Measurements from ENCODE around the gene OR5P2.
"Not testable (repeated sequence)": the region's sequence is repeated elsewhere in the genome, so short reads cannot be mapped to it uniquely, and the experiment has no call there.

Gene OR5P2

GRCh38 chr11:7796842-7797241 is at the start of gene OR5P2:
OR5P2 (minus strand) TSS chr11:7796942; CDS start chr11:7796942, 0 bp downstream.
- DNase-seq (ENCODE audit: low read depth): no peak

DNA sequence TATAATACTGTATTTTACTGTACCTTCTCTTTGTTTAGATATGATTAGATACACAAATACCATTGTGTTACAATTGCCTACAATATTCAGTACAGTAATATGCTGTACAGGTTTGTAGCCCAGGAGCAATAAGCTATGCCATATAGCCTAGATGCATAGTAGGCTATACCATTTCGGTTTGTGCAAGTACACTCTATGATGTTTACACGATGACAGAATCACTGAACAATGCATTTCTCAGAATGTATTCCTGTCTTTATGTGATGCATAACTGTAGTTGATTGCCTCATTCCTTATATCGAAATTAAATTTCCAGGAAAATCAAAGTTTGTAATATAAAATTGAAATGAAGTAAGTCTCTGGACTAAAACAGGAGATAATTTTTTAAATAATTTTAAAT is 49.3 kb upstream of the OR5P2 start:
- no peak for DNase-seq (ENCODE audit: low read depth)

DNA sequence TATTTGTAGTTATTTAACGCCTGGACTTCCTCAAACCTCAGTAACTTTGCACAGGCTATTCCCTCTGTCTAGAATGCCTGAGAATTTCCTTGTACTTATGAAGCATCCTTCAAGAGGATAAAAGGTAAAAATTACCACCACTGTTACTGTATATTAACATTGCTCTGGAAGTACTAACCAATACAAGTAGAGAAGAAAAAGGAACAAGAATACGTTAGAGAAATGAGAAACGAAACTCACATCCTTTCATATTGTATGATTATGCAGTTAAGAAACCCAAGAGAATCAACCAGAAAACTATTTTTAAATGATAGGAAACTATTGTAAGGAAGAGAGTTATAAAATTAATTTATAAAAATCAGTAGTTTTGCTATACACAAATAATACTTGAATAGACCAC is 48.2 kb upstream of the OR5P2 start:
- DNase-seq (ENCODE audit: low read depth): no peak

DNA sequence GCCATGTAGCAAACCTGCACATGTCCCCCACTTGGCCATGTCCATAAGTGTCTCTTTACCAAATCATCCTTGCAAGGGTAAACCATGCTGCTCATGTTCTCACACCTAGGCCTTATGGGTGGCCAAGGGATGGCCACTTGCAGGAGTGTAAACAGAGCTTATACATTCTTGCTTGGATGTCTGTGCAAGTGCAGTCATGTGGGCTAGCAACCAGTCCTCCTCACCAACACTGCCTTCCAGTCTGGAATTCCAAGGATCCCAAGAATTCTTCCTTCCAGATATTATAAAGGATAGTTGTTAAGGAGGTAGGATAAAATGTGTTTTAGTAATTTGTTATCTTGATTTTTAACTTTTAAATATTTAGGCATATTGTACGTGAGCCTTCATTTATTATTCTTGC is 47.8 kb upstream of the OR5P2 start:
- DNase-seq (ENCODE audit: low read depth): no peak

GRCh38 chr11:7840578-7840977 is 43.8 kb upstream of the OR5P2 start:
- DNase-seq (ENCODE audit: low read depth): no peak

DNA sequence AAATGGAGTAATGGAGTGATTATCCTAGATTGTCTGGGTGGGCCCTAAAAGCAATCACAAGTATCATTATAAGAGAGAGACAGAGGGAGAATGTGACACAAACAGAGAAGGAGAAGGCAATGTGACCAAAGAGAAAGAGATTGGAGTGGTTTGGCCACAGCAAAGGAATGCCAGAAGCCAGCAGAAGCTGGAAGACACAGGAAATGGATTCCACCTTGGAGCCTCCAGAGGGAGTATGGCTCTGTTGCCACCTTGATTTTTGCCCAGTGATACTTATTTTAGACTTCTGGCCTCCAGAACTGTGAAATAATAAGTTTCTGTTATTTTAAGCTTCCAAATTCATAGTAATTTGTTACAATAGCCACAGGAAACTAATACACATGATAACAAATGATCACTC is 36.8 kb upstream of the OR5P2 start:
- DNase-seq (ENCODE audit: low read depth): no peak

DNA sequence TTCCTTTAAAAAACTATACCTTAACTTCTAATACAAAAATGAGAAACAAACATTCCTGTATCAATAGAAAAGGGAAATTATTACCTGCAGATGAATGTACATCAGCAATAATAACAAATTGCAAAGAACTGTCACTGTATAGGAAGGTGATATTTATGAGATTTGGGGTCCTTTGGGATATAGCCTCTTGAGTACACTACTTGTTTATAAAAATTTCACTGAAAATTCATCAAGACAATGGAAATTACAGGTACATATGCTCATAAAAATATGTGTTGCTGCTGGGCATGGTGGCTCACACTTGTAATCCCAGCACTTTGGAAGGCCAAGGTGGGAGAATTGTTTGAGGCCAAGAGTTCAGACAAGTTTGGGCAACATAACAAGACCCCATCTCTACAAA is 34.0 kb upstream of the OR5P2 start, which contains the start of gene OR5P3:
Gene OR5P3 (minus strand): TSS at position 101 of the 400 bp plus-strand sequence.
- no peak for DNase-seq (ENCODE audit: low read depth)

- no peak for DNase-seq (ENCODE audit: low read depth)
These were observed 29.6 kb upstream of the OR5P2 start for GRCh38 chr11:7826324-7826723.

DNA sequence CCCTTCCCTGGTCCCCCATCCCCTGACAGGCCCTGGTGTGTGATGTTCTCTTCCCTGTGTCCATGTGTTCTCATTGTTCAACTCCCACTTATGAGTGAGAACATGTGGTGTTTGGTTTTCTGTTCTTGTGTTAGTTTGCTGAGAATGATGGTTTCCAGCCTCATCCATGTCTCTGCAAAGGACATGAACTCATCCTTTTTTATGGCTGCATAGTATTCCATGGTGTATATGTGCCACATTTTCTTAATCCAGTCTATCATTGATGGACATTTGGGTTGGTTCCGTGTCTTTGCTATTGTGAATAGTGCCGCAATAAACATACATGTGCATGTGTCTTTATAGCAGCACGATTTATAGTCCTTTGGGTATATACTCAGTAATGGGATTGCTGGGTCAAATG is 23.7 kb upstream of the OR5P2 start:
- not testable (repeated sequence) for DNase-seq (ENCODE audit: low read depth)

GRCh38 chr11:7814897-7815296 is 18.2 kb upstream of the OR5P2 start:
- DNase-seq (ENCODE audit: low read depth): not testable (repeated sequence)

DNA sequence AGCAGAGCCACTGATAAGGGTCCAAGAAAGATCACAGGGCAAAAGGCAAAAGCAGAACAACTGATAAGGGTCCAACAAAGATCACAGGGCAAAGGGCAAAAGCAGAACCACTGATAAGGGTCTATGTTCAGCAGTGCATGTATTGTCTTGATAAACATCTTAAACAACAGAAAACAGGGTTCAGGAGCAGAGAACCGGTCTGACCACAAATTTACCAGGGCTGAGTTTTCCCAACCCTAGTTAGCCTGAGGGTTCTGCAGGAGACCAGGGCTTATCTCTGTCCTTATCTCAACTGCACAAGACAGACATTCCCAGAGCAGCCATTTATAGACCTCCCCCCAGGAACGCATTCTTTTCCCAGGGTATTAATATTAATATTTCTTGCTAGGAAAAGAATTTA is 13.6 kb upstream of the OR5P2 start:
- DNase-seq (ENCODE audit: low read depth): not testable (repeated sequence)

GRCh38 chr11:7793233-7793632 is 3.5 kb downstream of the OR5P2 start:
- DNase-seq (ENCODE audit: low read depth): no peak

DNA sequence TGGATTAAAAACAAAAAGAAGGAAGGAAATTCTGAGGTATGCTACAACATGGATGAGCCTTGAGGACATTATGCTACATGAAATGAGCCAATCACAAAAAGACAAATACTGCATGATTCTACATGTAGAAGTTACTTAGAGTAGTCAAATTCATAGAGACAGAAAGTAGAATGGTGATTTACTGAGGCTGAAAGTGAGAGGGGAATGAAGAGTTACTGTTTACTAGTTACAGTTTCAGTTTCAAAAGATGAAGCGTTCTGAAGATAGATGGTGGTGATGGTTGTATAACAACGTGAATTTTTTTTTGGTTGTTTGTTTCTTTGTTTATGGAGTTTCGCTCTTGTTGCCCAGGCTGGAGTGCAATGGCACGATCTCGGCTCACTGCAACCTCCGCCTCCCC is 9.5 kb downstream of the OR5P2 start:
- DNase-seq (ENCODE audit: low read depth): no peak

- no peak for DNase-seq (ENCODE audit: low read depth)
These were observed 21.1 kb downstream of the OR5P2 start for GRCh38 chr11:7775689-7776088.

- not testable (repeated sequence) for DNase-seq (ENCODE audit: low read depth)
These were observed 32.4 kb downstream of the OR5P2 start for GRCh38 chr11:7764301-7764700.

DNA sequence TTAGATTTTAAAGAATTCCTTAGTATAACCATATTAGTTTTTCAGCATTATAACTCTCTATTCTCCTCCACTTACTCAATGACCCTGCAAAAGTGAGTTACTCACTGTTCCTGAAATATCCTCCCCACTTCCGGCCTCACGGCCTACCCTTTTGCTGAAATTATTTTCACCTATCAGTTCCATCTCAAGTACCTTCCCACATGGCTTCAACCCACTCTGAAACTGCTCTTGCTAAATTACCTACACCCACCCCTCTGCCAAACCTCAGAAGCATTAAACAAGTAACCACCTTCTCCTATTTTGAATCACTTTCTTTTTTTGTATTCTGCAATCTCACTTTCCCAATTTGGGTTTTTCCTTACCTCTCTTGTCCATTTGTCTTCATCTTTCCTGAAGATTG is 37.7 kb downstream of the OR5P2 start:
- DNase-seq (ENCODE audit: low read depth): no peak

DNA sequence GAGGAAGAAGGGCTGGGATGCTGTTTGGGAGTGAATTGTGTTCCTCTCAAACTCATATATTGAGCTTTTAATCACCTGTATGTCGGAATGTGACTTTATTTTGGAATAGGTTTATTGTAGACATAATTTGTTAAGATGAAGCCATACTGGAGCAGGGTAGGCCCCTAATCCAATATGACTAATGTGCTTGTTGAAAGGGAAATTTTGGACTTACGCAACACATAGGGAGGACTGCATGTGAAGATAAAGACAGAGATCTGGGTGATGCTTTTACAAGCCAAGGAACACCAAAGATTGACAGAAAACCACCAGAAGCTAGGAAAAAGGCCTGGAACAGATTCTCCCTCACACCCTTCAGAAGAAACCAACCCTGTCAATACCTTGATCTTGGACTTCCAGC is 47.3 kb downstream of the OR5P2 start:
- no peak for DNase-seq (ENCODE audit: low read depth)

Data from activated T-helper 9 cell treated with anti-CD3 and anti-CD28 coated beads, Interleukin-2, amount 50 U/mL, for 16 hours (primary cell).